D721Med (cell line): Measurements from ENCODE around the gene EMILIN1.

Experiments
- DNase-seq: peaks from one replicate; pipeline ENCODE4 v3.0.0; 2011; ENCODE audit warnings: low spot score; ENCODE audit not compliant: insufficient read length
- FAIRE-seq: peaks from 2 replicates; lab custom pipeline; 2011; peaks lifted over from hg19 to GRCh38; lab: Jason Lieb, UNC
- TF ChIP-seq, protein P1 (sequence below): IDR thresholded peaks from 2 replicates; pipeline ENCODE4 v1.5.1; 2012; ENCODE audit warnings: mild to moderate bottlenecking, control low read depth; ENCODE audit not compliant: insufficient read depth; ENCODE audit errors: missing control alignments

Gene EMILIN1

DNA sequence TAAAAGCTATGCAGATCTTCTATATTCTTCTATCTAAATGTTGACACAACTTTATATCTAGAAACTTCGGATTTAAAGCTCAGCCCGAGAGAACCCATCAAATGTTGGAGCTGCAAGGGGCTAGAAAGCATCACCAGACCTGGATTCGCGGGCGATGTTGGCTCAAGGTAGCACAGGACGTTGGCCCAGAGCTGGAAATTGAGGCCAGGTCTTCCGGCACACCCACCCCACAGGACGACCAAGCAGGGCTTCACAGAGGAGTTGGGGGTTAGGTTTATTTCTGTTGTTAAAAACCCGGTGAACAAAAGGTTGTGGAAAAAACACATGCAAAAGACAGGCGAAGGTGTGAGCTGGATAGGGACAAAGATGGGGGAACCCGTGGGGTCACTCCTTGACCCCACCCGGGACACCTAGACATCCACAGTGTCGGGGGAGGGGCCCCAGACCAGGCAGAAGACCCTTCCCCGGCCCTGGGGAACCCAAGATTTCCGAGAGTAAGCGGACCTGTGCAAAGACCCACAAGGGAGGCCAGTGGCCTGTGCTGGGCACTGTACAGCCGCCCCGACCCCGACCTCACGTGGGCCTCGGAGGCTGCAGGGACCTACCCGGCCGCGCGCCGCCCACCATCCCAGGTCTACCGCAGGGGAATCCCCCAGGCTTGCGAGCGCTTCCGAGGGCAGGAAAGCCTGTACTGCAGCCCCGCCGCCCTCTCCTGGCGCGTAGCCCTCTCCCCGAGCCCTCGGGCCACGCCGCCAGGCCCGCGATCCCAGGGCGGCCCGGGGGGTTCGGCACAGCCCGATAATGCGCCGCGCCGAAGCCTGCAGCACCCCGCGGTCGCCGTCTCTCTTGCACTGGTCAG, 28.8 kb upstream of the EMILIN1 start:
- no peak for FAIRE-seq
- DNase-seq: peak; percentile 36
- TF ChIP-seq, protein P1, sequence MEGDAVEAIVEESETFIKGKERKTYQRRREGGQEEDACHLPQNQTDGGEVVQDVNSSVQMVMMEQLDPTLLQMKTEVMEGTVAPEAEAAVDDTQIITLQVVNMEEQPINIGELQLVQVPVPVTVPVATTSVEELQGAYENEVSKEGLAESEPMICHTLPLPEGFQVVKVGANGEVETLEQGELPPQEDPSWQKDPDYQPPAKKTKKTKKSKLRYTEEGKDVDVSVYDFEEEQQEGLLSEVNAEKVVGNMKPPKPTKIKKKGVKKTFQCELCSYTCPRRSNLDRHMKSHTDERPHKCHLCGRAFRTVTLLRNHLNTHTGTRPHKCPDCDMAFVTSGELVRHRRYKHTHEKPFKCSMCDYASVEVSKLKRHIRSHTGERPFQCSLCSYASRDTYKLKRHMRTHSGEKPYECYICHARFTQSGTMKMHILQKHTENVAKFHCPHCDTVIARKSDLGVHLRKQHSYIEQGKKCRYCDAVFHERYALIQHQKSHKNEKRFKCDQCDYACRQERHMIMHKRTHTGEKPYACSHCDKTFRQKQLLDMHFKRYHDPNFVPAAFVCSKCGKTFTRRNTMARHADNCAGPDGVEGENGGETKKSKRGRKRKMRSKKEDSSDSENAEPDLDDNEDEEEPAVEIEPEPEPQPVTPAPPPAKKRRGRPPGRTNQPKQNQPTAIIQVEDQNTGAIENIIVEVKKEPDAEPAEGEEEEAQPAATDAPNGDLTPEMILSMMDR: no peak

DNA sequence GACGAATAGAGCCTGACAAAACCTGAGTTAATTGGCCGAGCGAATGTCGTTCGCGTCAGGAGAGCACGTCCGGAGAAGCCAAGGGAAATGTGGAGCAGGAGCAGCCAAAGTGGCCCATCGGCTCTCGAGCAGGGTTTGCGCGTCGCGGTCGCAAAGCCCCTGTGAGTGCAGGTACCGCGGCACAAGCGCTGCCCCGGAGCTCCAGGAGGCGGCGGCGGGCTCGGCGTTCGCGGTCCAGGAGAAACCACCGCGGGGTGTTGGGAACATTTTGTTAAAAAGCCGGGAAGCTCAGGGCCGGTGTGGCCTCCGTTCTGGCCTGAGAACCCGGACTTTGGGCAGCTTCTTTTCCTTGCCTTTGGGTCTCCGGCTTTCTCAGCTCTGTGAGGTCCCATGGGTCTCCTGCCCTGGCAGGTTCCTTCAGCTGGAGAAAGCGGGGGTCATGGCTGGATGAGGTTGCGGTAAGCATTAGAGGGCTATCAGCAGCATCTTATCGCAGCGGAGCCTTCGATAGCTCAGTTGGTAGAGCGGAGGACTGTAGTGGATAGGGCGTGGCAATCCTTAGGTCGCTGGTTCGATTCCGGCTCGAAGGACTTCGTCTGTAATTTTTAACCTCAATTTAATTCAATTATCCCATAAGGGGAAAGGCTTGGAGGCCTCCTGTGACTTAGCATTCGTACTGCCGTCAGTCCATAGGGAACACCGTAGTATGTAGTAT, 28.0 kb upstream of the EMILIN1 start:
- DNase-seq: peak; percentile 86
- TF ChIP-seq, protein P1: no peak
- no peak for FAIRE-seq

DNA sequence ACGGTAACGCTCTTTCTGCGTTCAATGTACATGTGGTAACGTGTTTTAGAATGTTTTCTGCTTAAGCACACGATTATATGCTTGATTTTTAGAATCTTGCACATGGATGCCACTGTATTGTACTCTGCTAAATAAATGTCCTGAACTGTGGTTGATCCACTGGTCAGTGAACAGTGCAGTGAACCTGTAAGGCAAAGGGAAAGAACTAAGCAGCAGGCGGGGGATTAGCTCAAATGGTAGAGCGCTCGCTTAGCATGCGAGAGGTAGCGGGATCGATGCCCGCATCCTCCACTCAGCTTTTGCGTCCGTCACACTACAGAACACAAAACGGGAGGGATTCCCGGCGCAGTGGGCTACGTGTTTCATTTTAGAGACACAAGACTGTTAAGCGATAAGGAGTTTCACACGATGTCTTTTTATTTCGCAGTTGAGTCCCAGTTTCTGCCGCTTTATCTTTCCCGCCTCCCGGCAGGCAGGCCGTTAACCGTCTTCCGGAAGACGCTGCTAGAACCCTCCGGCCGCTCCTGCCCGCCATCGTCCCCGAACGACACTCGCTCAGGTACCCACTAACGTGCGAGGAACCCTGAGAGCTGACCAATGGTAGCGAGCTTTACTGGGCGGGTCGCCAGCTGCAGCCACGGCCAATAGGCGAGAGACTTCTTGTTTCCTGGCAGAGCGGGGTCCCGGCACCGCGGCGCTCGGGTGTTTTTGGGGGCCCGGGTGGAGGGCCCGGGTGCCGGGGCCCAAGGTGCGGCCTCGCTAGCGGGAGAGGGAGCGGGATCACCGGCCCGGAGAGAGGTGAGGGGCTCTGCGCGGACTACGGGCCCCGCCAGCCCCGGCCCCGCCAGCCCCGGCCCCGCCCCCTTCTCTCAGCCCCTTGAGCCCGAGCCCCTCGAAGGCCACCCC, 27.2 kb upstream of the EMILIN1 start, which contains the start of gene AGBL5:
Gene AGBL5, plus strand, starts transcription at position 673 of the 906 bp plus-strand sequence. CDS start 1,291 bp downstream, outside the sequence.
- DNase-seq (peak; percentile 99), FAIRE-seq (peak; percentile 25)
- TF ChIP-seq, protein P1: no peak

DNA sequence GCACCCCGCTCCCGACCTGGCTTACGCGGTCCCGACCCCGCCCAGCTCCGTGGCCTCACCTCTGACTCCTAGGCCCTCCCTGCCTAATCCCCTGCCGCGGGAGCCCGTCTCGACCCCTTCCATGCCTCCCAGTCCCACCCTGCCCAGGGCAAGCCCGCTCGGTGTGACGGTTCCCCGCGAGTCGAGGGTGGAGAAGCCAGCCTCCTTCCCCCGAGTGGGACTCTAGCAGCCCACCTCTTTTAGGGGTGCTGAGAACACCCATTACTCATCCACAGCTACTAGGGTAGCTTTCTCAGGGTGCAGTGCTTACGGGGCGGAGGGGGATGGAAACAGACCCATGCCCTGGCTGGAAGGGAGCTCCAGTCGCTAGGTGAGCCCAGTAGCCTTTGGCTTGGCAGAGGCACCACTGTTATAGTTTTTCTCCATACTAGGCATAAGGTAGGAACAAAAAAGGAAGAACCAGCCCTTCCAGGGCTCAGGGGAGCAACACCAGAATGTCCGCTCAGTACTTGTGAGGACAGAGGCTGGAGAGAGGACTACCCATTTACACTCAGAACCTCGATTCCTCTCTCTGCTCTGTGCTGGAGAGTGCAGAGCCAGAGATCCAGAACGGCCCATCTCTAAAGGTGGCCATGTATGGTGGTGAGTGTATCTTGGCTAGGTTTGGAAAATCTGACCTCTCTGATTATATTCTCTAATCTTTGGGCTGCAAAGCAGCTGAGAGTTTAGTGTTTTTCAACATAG, 26.3 kb upstream of the EMILIN1 start:
- FAIRE-seq (no peak), DNase-seq (no peak)
- TF ChIP-seq, protein P1: no peak

DNA sequence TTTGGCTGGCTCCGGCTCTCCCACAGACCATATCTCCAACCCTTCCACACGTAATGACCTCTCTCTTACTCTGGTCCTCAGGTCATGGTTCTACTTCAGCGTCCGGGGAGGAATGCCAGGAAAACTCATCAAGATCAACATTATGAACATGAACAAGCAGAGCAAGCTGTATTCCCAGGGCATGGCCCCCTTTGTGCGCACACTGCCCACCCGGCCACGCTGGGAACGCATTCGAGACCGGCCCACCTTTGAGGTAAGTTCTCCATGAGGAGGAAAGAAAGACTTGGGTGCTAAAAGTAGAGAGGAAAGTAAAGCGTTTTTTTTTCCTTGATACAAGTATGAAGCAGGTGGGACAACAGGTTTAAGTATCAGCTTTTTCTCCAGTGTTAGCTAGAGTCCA, 25.1 kb upstream of the EMILIN1 start:
- TF ChIP-seq, protein P1: no peak
- no peak for FAIRE-seq
- DNase-seq: no peak

DNA sequence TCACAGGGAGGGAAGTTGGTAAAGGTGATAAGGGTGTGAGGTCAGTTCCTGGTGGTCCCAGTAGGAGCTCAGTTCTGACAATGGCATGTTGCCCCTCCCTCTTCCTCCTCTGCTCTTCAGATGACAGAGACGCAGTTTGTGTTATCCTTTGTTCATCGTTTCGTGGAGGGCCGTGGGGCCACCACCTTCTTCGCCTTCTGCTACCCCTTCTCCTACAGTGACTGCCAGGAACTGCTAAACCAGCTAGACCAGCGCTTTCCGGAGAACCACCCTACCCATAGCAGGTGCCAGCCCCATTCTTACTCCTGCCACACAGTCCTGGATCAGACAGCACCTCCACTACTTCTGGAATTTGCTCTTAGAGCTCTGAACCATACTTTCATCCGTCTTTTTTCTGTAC, 24.6 kb upstream of the EMILIN1 start:
- FAIRE-seq (no peak), DNase-seq (no peak)
- TF ChIP-seq, protein P1: no peak
